Stimulated activated naive CD4-positive, alpha-beta T cell treated with Interleukin-2 at 50 U/mL for 16 hours (primary cell): ENCODE results near the gene PACRG.

Experiments used
- DNase-seq: peaks from one replicate; lab custom pipeline; 2025; lab: John Stamatoyannopoulos, UW

The PACRG gene

GRCh38 chr6:163137398-163137881, 409.7 kb downstream of the PACRG start:
- DNase-seq: no peak

GRCh38 chr6:163146036-163146435, 418.3 kb downstream of the PACRG start:
- DNase-seq: no peak

GRCh38 chr6:163147994-163148393, 420.2 kb downstream of the PACRG start:
- DNase-seq: no peak

DNA sequence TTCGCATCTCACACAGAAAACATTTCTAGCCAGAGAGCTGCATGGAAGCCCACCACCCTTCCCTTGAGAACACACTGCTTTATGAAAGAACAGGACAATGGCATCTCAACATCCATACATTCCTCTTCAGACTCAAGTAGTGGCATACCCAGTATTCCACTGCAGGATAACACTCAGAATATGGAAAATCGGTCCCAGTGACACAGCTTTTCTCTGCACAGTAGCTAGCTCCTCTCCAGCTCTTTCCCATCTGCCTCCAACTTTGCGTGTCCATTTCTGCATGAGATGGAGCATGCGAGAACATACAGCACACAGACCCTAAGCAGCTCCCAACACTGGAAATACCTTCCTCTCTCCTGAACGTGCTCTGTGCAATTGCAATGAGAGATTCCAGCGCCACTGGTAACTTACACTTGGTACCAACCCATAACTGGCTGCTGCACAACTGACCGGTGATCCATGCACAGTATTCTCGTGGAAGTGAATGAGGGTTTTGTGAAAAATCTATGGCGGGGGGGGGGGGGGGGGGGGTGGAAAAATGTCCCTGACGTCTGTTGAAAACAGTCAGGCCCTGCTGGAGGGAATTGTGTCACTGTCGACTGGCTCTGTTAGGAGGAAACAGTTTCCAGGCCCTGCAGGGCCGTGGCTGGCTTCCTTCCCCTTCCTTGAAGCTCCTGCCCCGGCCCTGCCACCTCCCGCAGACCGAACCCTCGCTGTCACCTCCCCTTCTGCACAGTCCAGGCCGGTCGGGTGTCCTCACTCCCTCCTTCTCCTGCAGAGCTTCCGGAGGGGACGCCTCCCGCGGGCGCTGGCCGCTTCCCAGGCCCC, 420.9 kb downstream of the PACRG start:
- DNase-seq: no peak

DNA sequence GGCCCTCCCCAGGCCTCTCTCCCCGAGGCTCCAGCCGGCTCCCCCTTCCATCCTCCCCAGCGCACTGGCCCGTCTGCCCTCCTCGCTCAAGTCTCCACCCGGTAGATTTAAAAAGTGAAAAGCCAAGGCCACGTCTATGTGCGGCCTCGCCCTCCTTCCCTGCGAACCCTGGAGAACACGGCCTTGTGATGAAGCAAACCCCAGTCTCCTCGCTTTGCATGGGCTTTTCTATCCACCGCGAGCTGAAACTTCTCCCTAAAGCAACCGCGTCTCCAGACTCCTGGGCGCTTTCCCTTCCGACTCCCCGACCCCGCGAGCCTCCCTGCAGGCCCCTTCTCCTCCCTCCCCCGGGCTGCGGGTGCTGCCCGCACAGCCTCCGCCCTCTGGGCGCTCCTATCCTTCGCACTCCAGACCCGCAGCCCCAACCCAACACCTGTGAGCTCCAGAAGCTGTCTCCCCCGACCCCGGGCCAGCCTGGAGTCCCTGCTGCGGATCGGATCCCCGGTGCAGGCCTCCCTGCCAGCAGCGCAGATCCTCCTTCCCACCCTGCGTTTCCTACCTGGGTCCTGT, 421.6 kb downstream of the PACRG start:
- DNase-seq: no peak

DNA sequence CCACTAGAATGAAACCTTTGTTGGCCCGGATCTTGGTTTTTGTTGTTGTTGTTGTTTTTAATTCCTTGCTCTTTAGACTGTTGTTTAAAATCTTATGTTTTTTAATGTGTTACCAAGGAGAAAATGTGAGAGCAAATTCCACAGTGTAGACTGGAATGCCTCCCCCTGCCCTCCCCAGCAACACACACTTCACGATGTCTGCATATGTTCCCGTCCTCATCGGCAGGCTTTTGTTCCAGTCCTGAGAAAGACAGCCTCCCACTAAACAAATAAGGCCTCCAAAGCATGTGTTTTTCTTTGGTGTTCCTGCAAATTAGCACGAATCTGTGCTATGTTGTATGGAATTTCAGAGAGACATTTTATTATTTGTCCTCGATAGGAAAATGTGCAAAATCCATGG, 423.4 kb downstream of the PACRG start:
- DNase-seq: no peak

DNA sequence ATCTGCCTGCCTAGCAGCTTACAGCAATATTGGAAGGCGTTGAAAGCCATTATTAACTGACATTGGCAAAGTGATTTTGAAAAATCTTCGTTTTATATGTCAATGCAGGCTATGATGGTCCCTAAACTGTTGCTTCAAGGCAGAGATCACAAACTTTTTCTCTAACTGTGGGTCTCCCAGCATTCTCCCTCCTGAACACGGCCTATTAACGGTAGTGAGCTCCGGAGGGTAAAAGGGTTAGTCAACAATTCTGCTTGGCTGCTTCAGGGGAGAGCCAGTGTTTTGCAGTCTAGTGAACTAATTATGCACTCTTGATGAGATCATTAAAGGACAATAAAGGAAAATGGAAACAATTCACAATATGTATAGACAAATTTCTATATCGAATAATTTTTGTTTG, 424.9 kb downstream of the PACRG start:
- DNase-seq: no peak

DNA sequence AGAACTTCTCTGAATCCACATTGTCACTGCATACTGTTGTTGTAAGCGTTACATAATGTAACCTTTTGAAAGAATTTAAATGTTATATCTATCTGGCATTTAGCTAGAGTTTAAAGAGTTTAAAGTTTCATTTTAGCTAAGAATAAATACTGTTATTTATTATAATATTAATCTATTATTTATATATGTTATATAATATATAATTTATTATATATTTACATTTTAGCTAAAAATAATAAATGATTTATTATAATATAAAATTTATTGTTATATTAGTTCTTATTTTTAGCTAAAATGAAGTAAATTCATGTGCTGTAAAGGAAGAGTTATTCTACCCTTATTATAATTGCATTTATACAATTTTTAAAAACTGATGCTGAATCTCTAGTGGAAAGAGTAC, 431.3 kb downstream of the PACRG start:
- DNase-seq: no peak

DNA sequence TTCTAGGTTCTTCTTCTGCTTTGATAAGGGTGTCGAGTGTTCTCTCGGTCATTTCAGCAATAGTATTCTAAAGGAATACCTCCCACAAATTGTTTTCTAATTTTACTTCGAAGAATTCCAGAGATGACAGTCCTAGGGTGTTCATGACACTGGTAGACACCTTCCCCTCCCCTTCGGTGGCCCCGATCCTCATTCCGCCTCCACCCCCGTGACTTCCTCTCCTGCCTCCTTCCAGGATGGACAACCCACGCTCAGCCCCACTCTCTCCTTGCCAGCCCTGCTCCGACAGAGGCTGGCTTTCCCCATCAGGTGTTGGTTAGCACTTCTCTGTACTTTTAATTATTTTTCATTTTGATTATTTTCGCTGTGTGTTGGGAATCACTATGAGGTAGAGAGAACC, 431.9 kb downstream of the PACRG start:
- no peak for DNase-seq

GRCh38 chr6:163162007-163162873, 434.5 kb downstream of the PACRG start:
- DNase-seq: no peak

GRCh38 chr6:163162874-163163213, 435.1 kb downstream of the PACRG start:
- no peak for DNase-seq

GRCh38 chr6:163164175-163164900, 436.6 kb downstream of the PACRG start:
- no peak for DNase-seq

- no peak for DNase-seq
Observed at GRCh38 chr6:163165155-163165910, 437.6 kb downstream of the PACRG start.

DNA sequence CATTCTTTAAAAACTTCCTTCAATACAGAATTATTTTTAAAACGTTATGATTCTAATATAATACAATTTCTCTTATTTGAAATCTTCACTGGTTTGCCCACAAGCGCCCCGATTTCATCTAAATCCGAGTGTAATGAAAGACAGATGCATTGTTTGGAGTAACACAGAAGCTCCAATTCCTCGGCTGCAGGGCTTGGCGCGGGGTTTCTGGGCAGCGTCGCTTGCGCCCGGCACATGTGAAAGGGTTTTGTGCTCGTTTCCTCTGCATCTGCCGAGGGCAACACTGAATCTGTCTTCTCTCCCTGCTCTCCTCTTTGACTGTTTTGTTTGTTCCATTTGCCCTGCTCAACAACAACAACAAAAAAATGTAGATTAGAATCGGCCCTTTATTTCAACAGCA, 438.1 kb downstream of the PACRG start:
- no peak for DNase-seq

DNA sequence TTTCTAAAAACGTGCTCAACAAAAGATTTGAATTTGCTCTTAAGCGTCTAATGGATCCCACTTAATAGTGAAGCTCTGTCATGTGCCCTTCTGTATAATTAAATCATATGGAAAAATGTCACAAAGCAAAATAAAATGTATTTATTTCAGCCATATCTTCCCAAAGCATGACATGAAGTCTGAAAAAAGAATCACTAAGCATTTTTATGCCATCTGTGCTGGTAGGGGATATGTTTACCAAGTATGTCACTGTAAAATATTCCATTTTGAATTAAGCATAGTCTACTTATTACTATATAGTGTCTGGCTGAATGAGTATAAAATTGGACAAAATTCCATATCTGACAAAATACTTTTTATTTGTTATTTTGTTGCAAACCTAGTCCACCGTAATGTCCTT, 438.7 kb downstream of the PACRG start:
- no peak for DNase-seq

- DNase-seq: no peak
Observed at GRCh38 chr6:163169521-163169920, 441.7 kb downstream of the PACRG start.

GRCh38 chr6:163170294-163170883, 442.6 kb downstream of the PACRG start:
- DNase-seq: no peak

- no peak for DNase-seq
Observed at GRCh38 chr6:163173741-163174140, 446.0 kb downstream of the PACRG start.

DNA sequence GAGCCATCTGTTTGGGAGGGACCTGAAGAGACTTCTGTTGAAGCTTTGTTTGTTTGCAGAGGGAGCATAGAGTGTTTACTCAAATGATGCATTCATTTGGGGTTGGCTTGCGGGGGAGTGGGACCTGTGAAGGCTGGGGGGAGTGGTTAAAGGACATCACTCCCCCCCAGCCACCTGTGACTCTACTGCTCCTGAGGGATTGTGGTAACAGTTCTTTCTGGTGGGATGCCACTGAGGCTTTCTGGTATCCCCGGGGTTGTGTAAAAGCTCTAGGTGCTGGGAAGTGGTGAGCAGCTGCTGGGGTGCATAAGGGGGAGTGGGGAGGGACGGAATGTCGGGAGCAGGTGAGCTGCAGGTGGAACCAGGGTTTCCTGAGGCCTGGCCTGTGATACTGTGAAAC, 447.5 kb downstream of the PACRG start:
- DNase-seq: no peak

GRCh38 chr6:163176097-163176496, 448.3 kb downstream of the PACRG start:
- DNase-seq: no peak

DNA sequence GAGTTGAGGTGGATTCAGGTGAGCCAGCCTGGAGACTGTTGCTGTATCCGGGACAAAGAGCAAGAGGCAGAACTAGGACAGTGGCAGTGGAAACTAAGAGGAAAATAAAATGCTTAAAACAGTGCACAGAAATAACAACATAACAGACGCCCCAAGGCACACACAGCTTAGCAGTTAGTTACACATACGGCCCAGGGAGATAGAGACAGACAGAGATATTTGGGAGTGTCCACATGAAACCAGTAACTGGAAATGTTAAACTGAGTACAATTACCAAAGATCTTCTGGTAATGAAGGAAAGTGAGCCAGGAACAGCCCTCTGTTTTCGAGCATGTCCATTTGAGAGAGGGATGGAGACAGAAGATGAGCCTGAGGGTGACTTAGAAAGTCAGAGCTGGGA, 449.2 kb downstream of the PACRG start:
- DNase-seq: no peak
